ENCODE measurements around the gene C20orf204. TPM values are rescaled to one million over a fixed set of nuclear protein-coding genes. Genes with fewer than 3 reads are reported as not detected.

The C20orf204 gene
- total RNA-seq, 2 donors from 2014 or later = 0.81 to 3.2 TPM

DNA sequence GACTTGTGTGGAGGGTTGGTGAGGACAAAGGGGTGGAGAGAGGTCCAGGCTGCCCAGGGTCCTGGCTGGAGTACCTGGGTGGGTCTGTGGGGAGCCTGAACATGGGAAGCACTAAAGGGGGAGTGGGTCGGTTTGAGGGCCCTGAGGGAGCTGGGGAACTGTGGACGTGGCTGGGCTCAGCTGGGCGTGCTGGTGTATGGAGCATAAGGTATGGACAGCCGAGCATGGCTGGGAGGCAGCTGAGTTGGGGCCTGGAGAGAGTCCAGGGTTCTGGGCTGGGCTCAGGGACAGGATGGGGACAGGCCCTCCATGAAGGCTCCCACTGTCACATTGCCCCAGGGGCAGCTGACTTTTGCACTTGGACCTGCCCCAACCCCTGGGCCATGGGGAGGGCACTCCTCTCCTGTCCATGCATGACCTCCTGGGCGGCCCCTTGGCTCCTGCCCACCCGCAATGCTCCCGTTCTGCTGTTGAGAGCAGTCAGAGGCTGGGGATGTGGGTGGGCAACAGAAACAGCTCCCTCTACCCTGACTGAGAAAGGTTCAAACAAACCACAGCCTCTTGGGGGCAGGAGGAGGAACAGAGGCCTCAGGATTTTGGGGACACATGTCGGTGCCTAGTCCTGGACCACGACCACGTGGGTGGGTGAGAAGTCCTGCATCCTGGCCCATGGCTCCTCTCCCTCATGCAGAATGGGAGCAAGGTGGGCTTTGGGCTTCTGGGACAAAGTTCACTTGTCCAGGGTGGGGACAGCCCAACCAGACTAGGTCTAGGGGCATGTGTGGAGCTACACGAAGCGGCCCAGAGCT lies 4.5 kb downstream of the C20orf204 start:
- H3K27ac ChIP-seq = no peak overlapping the region
- H3K27me3 ChIP-seq (replicated peaks; ENCODE audit: insufficient read depth) = no peaks in the 10 kb centered on the region

DNA sequence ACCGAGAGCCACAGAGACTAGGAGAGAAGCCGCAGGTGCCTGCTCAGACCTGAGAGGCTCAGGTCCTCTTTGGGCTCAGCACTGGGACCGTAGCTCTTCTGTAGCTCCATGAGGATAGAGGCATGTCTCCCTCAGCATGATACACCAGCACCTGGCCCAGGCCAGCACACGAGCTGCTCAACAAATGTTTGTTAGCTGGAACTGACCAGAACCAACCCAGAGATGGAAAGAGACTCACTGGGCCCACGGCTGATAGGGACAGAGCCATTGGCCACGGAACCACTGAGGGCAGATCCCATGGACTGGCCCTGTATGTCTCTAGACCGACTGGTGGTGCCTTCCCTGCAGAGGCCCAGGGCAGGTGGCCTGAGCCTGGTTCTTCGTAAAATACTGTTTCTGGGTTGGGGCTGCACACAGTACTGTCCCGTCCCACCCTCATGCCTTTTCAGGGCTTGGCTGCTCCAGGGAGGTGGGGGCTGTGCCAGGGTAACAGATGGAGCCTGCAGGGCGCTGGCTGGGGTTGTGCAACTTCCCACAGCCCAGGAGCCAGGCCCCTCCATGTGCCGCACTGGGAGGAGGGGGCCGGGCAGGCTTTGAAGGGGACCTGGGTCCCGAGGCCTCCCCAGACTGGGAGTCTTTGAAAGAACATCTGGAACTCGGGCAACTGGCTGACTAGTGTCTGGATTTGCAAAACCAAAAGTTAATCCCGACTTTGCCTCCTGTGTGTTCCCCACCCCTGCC lies 5.2 kb downstream of the C20orf204 start:
- TF ChIP-seq, protein P1, sequence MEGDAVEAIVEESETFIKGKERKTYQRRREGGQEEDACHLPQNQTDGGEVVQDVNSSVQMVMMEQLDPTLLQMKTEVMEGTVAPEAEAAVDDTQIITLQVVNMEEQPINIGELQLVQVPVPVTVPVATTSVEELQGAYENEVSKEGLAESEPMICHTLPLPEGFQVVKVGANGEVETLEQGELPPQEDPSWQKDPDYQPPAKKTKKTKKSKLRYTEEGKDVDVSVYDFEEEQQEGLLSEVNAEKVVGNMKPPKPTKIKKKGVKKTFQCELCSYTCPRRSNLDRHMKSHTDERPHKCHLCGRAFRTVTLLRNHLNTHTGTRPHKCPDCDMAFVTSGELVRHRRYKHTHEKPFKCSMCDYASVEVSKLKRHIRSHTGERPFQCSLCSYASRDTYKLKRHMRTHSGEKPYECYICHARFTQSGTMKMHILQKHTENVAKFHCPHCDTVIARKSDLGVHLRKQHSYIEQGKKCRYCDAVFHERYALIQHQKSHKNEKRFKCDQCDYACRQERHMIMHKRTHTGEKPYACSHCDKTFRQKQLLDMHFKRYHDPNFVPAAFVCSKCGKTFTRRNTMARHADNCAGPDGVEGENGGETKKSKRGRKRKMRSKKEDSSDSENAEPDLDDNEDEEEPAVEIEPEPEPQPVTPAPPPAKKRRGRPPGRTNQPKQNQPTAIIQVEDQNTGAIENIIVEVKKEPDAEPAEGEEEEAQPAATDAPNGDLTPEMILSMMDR (IDR thresholded peaks at IDR 0.05) = no peak
- no peak overlapping the region for H3K27ac ChIP-seq
- DNase-seq (ENCODE audit: low spot score) = no peak
- H3K9me3 ChIP-seq = no peaks in the 10 kb centered on the region
- peak overlapping the region; percentile 66 for H3K4me3 ChIP-seq
- H3K27me3 ChIP-seq (replicated peaks; ENCODE audit: insufficient read depth) = no peaks in the 10 kb centered on the region
- H3K36me3 ChIP-seq = no peaks in the 10 kb centered on the region
- no peak for ATAC-seq (ENCODE audit: insufficient number of reproducible peaks, low FRiP score, low read depth)
- peaks cover 13 to 23% of the 10 kb centered on the region in 2 donors for H3K4me1 ChIP-seq (ENCODE audit: control insufficient read depth in 1 of 2, low read depth in 2 of 2)

More for the DNA sequence above, 4.5 kb downstream of the C20orf204 start:
- TF ChIP-seq, protein P1 (IDR thresholded peaks at IDR 0.05) = no peak
- Histone ChIP-seq H3K4me3 (no peak overlapping the region), H3K36me3 (no peaks in the 10 kb centered on the region), H3K4me1 (ENCODE audit: control insufficient read depth in 1 of 2, low read depth in 2 of 2) (peaks cover 13 to 23% of the 10 kb centered on the region in 2 donors), H3K9me3 (no peaks in the 10 kb centered on the region)
- ATAC-seq (ENCODE audit: insufficient number of reproducible peaks, low FRiP score, low read depth) = no peak
- DNase-seq (ENCODE audit: low spot score) = no peak

DNA sequence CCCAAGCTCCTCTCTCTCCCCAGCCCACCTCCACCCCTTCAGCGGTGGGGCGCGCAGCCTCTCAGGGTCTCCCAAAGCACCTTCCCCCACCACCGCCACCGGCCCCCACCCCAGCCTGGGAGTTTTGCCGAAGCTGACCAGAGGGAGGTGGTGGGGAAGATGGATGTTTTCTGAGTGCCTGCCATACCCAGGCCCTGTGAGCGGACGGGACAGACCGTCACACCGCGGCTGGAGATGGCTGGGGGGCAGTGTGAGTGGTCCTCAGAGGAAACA lies 5.7 kb downstream of the C20orf204 start:
- H3K4me3 ChIP-seq = peak overlapping the region; percentile 66
- peaks cover 13 to 23% of the 10 kb centered on the region in 2 donors for H3K4me1 ChIP-seq (ENCODE audit: control insufficient read depth in 1 of 2, low read depth in 2 of 2)
- H3K9me3 ChIP-seq = no peaks in the 10 kb centered on the region
- H3K27me3 ChIP-seq (replicated peaks; ENCODE audit: insufficient read depth) = no peaks in the 10 kb centered on the region
- TF ChIP-seq, protein P1 (IDR thresholded peaks at IDR 0.05) = no peak
- DNase-seq (ENCODE audit: low spot score) (no peak), ATAC-seq (ENCODE audit: insufficient number of reproducible peaks, low FRiP score, low read depth) (no peak)
- H3K36me3 ChIP-seq = no peaks in the 10 kb centered on the region
- peak overlapping the region in 1 of 2 donors; percentile 28 for H3K27ac ChIP-seq

DNA sequence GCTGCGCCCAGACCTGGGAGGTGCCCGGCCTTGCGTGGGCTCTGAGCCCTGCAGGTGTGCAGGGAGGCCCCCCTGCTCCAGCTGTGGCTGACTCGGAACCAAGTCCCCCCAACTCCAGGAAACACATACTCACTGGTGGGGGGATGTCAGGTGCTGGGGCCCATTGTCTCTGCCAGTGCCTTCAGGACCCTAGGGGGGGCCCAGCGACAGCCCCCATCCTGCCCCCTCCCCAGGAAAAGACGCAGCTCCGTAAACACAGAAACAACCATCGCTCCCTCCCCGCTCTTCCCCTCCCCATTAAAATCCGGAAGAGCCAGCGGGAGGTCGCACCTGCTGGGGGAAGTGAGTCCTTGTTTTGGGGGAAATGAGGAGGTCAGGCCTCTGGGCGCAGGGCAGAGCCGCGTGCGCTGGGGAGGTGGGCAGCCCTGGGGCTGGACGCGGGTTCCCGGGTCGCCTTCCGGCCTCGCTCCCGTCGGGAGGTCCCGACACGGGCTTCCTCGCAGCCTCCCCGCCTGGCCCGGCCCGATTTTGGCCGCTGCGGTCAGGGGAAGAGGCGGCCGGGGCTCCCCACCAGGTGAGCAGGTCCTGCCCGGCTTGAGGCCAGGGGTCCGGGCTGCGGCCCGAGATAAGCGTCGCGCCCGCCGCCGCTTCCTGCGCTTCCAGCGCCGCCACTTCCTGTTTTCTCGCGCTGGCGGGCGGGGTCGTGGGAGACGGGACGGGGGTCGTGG lies 6.2 kb downstream of the C20orf204 start:
- H3K27me3 ChIP-seq (replicated peaks; ENCODE audit: insufficient read depth) = no peaks in the 10 kb centered on the region
- peak overlapping the region; percentile 66 for H3K4me3 ChIP-seq
- no peaks in the 10 kb centered on the region for H3K9me3 ChIP-seq
- TF ChIP-seq, protein P1 (IDR thresholded peaks at IDR 0.05) = no peak
- peak overlapping the region in 1 of 2 donors; percentile 28 for H3K27ac ChIP-seq
- no peaks in the 10 kb centered on the region for H3K36me3 ChIP-seq
- DNase-seq (ENCODE audit: low spot score) = no peak
- ATAC-seq (ENCODE audit: insufficient number of reproducible peaks, low FRiP score, low read depth) = no peak
- peaks cover 13 to 23% of the 10 kb centered on the region in 2 donors for H3K4me1 ChIP-seq (ENCODE audit: control insufficient read depth in 1 of 2, low read depth in 2 of 2)

DNA sequence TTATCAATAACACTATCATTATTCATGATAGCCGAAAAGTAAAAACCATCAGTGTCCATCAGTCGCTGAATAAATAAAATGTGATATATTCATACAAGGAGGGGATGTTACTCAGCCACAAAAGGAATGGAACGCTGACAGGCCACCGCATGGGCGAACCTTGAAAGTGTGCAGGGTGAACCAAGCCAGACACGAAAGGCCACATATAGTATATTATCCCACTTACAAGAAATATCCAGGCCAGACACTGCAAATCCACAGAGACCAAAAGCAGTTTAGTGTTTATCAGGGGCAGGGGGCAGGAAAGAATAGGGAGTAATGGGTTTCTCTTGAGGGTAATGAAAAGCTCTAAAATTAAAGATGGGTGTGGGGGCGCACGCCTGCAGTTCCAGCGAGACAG lies 7.8 kb downstream of the C20orf204 start:
- no peak overlapping the region for H3K27ac ChIP-seq
- peaks cover 4 to 26% of the 10 kb centered on the region in 2 donors for H3K4me1 ChIP-seq (ENCODE audit: control insufficient read depth in 1 of 2, low read depth in 2 of 2)
- no peaks in the 10 kb centered on the region for H3K9me3 ChIP-seq
- TF ChIP-seq, protein P1 (IDR thresholded peaks at IDR 0.05) = no peak
- DNase-seq (ENCODE audit: low spot score) = no peak
- no peaks in the 10 kb centered on the region for H3K36me3 ChIP-seq
- H3K27me3 ChIP-seq (replicated peaks; ENCODE audit: insufficient read depth) = no peaks in the 10 kb centered on the region
- ATAC-seq (ENCODE audit: insufficient number of reproducible peaks, low FRiP score, low read depth) = no peak
- H3K4me3 ChIP-seq = no peak overlapping the region

All from thoracic aorta (tissue), 2 donors.